H1 (cell line): ENCODE data around the gene CHD6. TPM values are rescaled to one million over a fixed set of nuclear protein-coding genes. Genes with fewer than 3 reads are reported as not detected.

Experiments used
- CTCF ChIA-PET: fragments of 300-600 bp; sonication (Branson Sonifier 250); formaldehyde crosslinking; loops from one replicate; lab custom pipeline; 2021; ENCODE audit not compliant: partially characterized antibody; lab: Charles Lee
- POLR2A ChIA-PET: fragments of 300-600 bp; sonication (Branson Sonifier 250); formaldehyde crosslinking; loops from one replicate; lab custom pipeline; 2021; ENCODE audit warnings: inconsistent platforms; ENCODE audit not compliant: partially characterized antibody; lab: Charles Lee
- DNase-seq, 2 experiments: peaks; one replicate each; pipeline versions ENCODE4 v3.0.0 to v3.0.0-alpha.2; 2010 to 2022; ENCODE audit warnings: low spot score in 2 of 2, low read depth in 1 of 2, mixed read lengths in 1 of 2
- FAIRE-seq: peaks from 2 replicates; lab custom pipeline; 2011; peaks lifted over from hg19 to GRCh38; lab: Jason Lieb, UNC
- H2AFZ ChIP-seq: 2 replicates; pipeline ENCODE4 v1.8.1; 2012; ENCODE audit warnings: low read length, inconsistent platforms
- H2AK5ac ChIP-seq: 2 replicates; pipeline ENCODE4 v1.6.1; 2013; ENCODE audit warnings: low read depth, low read length
- H2BK120ac ChIP-seq: replicated peaks from 2 replicates; pipeline ENCODE3; 2013; ENCODE audit warnings: low read depth, low read length, inconsistent platforms
- H2BK12ac ChIP-seq: 2 replicates; pipeline ENCODE4 v1.6.1; 2013; ENCODE audit warnings: low read depth, low read length
- H2BK15ac ChIP-seq: 2 replicates; pipeline ENCODE4 v1.6.1; 2013; ENCODE audit warnings: low read length
- H2BK20ac ChIP-seq: 2 replicates; pipeline ENCODE4 v1.6.1; 2013; ENCODE audit warnings: low read length
- H2BK5ac ChIP-seq: 2 replicates; pipeline ENCODE4 v1.6.1; 2013; ENCODE audit warnings: low read depth, low read length
- H3K14ac ChIP-seq: 2 replicates; pipeline ENCODE4 v1.6.1; 2013; ENCODE audit warnings: inconsistent platforms; ENCODE audit not compliant: insufficient read length
- H3K18ac ChIP-seq: 2 replicates; pipeline ENCODE4 v1.6.1; 2013; ENCODE audit warnings: low read length; ENCODE audit errors: extremely low read depth
- H3K23ac ChIP-seq: 2 replicates; pipeline ENCODE4 v1.6.1; 2013; ENCODE audit warnings: inconsistent platforms; ENCODE audit not compliant: insufficient read length
- H3K23me2 ChIP-seq: 2 replicates; pipeline ENCODE4 v1.6.1; 2013; ENCODE audit warnings: low read depth, low read length
- H3K27ac ChIP-seq: 2 replicates; pipeline ENCODE4 v1.6.1; 2011; ENCODE audit warnings: low read depth, low read length, inconsistent platforms
- H3K27me3 ChIP-seq, 4 experiments: replicated peaks in 1 of 4; 1 replicate in 1 of 4; 2 replicates in 3 of 4; pipeline versions ENCODE4 v1.6.1 to v1.8.1; 2011 to 2013; ENCODE audit warnings: low read length in 3 of 4, mild to moderate bottlenecking in 3 of 4, inconsistent platforms in 2 of 4, mixed read lengths in 2 of 4, moderate library complexity in 1 of 4; ENCODE audit not compliant: control insufficient read depth in 3 of 4, insufficient read depth in 3 of 4; ENCODE audit errors: extremely low read depth in 1 of 4
- H3K36me3 ChIP-seq, 4 experiments: 2 replicates each; pipeline versions ENCODE4 v1.6.1 to v1.8.1; 2011 to 2013; ENCODE audit warnings: mild to moderate bottlenecking in 4 of 4, low read length in 3 of 4, moderate library complexity in 2 of 4, control low read depth in 1 of 4, inconsistent platforms in 1 of 4; ENCODE audit not compliant: insufficient read depth in 4 of 4, control insufficient read depth in 2 of 4
- H3K4ac ChIP-seq: replicated peaks from 2 replicates; pipeline ENCODE3; 2013; ENCODE audit warnings: low read length, low read depth, mixed read lengths, inconsistent platforms; ENCODE audit not compliant: insufficient read length
- H3K4me1 ChIP-seq, 4 experiments: replicated peaks in 1 of 4; 1 replicate in 1 of 4; 2 replicates in 3 of 4; pipeline versions ENCODE4 v1.6.1 to v1.8.1; 2011 to 2013; ENCODE audit warnings: low read length in 3 of 4, inconsistent platforms in 2 of 4, mixed read lengths in 1 of 4; ENCODE audit not compliant: insufficient read depth in 4 of 4, control insufficient read depth in 3 of 4
- H3K4me2 ChIP-seq, 2 experiments: 2 replicates each; pipeline versions ENCODE4 v1.6.1 to v1.8.1; 2011 to 2013; ENCODE audit warnings: low read depth in 2 of 2, low read length in 2 of 2, control low read depth in 1 of 2, inconsistent platforms in 1 of 2, mild to moderate bottlenecking in 1 of 2; ENCODE audit not compliant: insufficient read depth in 1 of 2
- H3K4me3 ChIP-seq, 4 experiments: fragments of 200-600, 300-600 bp in 1 of 4; sonication (generic), shearing (Covaris generic), sonication (Bioruptor Twin) in 1 of 4; 2 replicates each; pipeline versions ENCODE4 v1.5.1 to v1.8.1; 2011 to 2016; ENCODE audit warnings: low read length in 4 of 4, low read depth in 3 of 4, control low read depth in 2 of 4, inconsistent platforms in 2 of 4, mild to moderate bottlenecking in 2 of 4, mixed read lengths in 1 of 4, moderate library complexity in 1 of 4; ENCODE audit not compliant: insufficient read depth in 2 of 4; ENCODE audit errors: extremely low read depth in 1 of 4
- H3K56ac ChIP-seq: replicated peaks from 2 replicates; pipeline ENCODE3; 2013; ENCODE audit warnings: low read depth, mild to moderate bottlenecking, mixed read lengths, low read length, inconsistent platforms; ENCODE audit not compliant: insufficient read length
- H3K79me1 ChIP-seq: 2 replicates; pipeline ENCODE4 v1.6.1; 2013; ENCODE audit warnings: low read depth, low read length, control low read depth
- H3K79me2 ChIP-seq, 2 experiments: 2 replicates each; pipeline versions ENCODE4 v1.6.1 to v1.8.1; 2012 to 2013; ENCODE audit warnings: low read length in 2 of 2, mild to moderate bottlenecking in 2 of 2, inconsistent platforms in 1 of 2; ENCODE audit not compliant: insufficient read depth in 2 of 2, control insufficient read depth in 1 of 2
- H3K9ac ChIP-seq, 4 experiments: replicated peaks in 1 of 4; 1 replicate in 1 of 4; 2 replicates in 3 of 4; pipeline versions ENCODE4 v1.6.1 to v1.8.1; 2011 to 2013; ENCODE audit warnings: low read depth in 3 of 4, low read length in 3 of 4, control low read depth in 2 of 4, mild to moderate bottlenecking in 2 of 4, moderate library complexity in 2 of 4, inconsistent platforms in 1 of 4; ENCODE audit errors: extremely low read depth in 1 of 4
- H3K9me3 ChIP-seq, 2 experiments: 2 replicates each; pipeline versions ENCODE4 v1.6.1 to v1.8.1; 2012 to 2013; ENCODE audit warnings: mild to moderate bottlenecking in 2 of 2, moderate library complexity in 2 of 2, control low read depth in 1 of 2, inconsistent platforms in 1 of 2, low read depth in 1 of 2, low read length in 1 of 2, mixed read lengths in 1 of 2; ENCODE audit not compliant: insufficient read depth in 2 of 2
- H4K20me1 ChIP-seq, 2 experiments: replicated peaks in 1 of 2; 2 replicates each; pipeline versions ENCODE3 to v1.8.1; 2011 to 2013; ENCODE audit warnings: inconsistent platforms in 2 of 2, low read length in 2 of 2, mild to moderate bottlenecking in 1 of 2; ENCODE audit not compliant: insufficient read depth in 2 of 2, control insufficient read depth in 1 of 2
- H4K5ac ChIP-seq: 2 replicates; pipeline ENCODE4 v1.6.1; 2013; ENCODE audit warnings: low read length, low read depth, mixed read lengths, inconsistent platforms; ENCODE audit not compliant: insufficient read length
- H4K8ac ChIP-seq: 2 replicates; pipeline ENCODE4 v1.8.0; 2013; ENCODE audit warnings: mild to moderate bottlenecking, moderate library complexity, low read length, inconsistent platforms; ENCODE audit not compliant: insufficient read depth; ENCODE audit errors: extremely low read depth
- H4K91ac ChIP-seq: replicated peaks from 2 replicates; pipeline ENCODE3; 2013; ENCODE audit warnings: low read length, mixed read lengths, inconsistent platforms; ENCODE audit not compliant: insufficient read length
- JUND ChIP-seq: IDR thresholded peaks from 2 replicates; pipeline ENCODE4 v1.6.1; 2011; ENCODE audit warnings: mild to moderate bottlenecking, improper control_type of control experiment, low read length
- SRF ChIP-seq: IDR thresholded peaks from 2 replicates; pipeline ENCODE4 v1.6.1; 2011; ENCODE audit warnings: mild to moderate bottlenecking, low read depth, low read length, moderate library complexity
- TCF12 ChIP-seq: IDR thresholded peaks from 2 replicates; pipeline ENCODE4 v1.6.1; 2011; ENCODE audit warnings: low read depth, mild to moderate bottlenecking, low read length
- WGBS, 2 experiments: shearing (Covaris generic) in 1 of 2; methylation state at CpG; one replicate each; pipeline versions ENCODE4 v1.1.6 to v1.1.7; 2013 to 2015; ENCODE audit warnings: low lambda C conversion rate in 2 of 2, mixed read lengths in 2 of 2, inconsistent platforms in 1 of 2, low coverage in 1 of 2, missing lambda C conversion rate in 1 of 2; ENCODE audit not compliant: insufficient replicate concordance in 2 of 2, insufficient coverage in 1 of 2, insufficient read length in 1 of 2; ENCODE audit errors: extremely low coverage in 1 of 2, missing lambda C conversion rate in 1 of 2; 5-methylcytosine and 5-hydroxymethylcytosine counted together
- polyA plus RNA-seq, 7 experiments: library from polyadenylated mRNA; depleted of rRNA in 3 of 7; stranded (reverse) in 5 of 7; unstranded in 2 of 7; fragments of >200 nt in 5 of 7; fragments of 200-250 nt in 2 of 7; gene quantifications; 1 replicate in 5 of 7; 2 replicates in 1 of 7; 4 replicates in 1 of 7; pipeline versions ENCODE4 v1.2.1 to v1.2.3, GENCODE V29; 2011 to 2013; ENCODE audit warnings: missing spikeins in 2 of 7, mixed read lengths in 2 of 7
- total RNA-seq: library from RNA; stranded (reverse); fragmentation: NEBNext Ultra II Directional; extraction: Animal tissue kit (Norgen Biotek cat#: 25700); gene quantifications from 2 replicates; pipeline ENCODE4 v1.2.1, GENCODE V29; 2021

Gene CHD6
- total and polyA plus RNA-seq, 2 of the 8 experiments (the other 6 are each of a cell fraction or from before 2014, with no cell fraction given): 11.1 to 62.9 TPM

DNA sequence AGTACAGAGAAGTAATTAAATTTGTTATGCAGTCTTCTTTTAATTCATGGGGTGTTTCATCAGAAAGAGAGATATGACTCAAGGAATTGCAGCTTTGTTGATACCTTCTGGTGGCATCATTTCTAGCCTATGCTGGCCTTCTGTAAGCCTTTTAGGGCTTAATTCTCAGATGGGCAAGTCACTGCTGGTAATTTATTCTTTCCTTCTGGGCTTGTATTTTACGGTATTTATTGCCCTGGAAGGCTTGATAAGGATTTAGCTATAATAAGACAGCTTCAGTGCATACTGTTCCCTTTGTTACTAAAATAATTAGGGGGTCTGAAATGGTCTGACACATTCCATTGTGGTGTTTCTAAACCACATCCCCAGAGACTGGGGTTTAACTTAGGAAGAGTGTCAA is 193.6 kb downstream of the CHD6 start:
- H3K36me3 ChIP-seq: peaks cover 28 to 82% (median 62%) of the 10 kb centered on the region in 4 experiments
- TF ChIP-seq JUND (no peak), TCF12 (no peak), SRF (no peak)

More for the DNA sequence above, 193.6 kb downstream of the CHD6 start:
- Histone ChIP-seq H3K9me3 (no peaks in the 10 kb centered on the region), H3K9ac (no peak overlapping the region), H3K4me3 (no peak overlapping the region), H3K56ac (no peak overlapping the region), H2AK5ac (no peak overlapping the region), H3K4me2 (no peak overlapping the region), H3K23ac (no peak overlapping the region), H2BK15ac (no peak overlapping the region), H4K91ac (no peak overlapping the region), H3K18ac (no peak overlapping the region), H3K4me1 (no peaks in the 10 kb centered on the region), H3K14ac (no peak overlapping the region), H3K79me2 (no peaks in the 10 kb centered on the region), H2AFZ (no peak overlapping the region), H3K27me3 (no peaks in the 10 kb centered on the region), H3K23me2 (no peaks in the 10 kb centered on the region), H2BK12ac (no peak overlapping the region), H3K79me1 (no peaks in the 10 kb centered on the region), H3K4ac (no peak overlapping the region), H2BK5ac (no peak overlapping the region), H2BK20ac (no peak overlapping the region), H4K8ac (no peak overlapping the region), H3K27ac (no peak overlapping the region), H4K5ac (no peak overlapping the region), H4K20me1 (no peaks in the 10 kb centered on the region), H2BK120ac (no peak overlapping the region)
- FAIRE-seq (no peak), DNase-seq (no peak)
- WGBS, 2 experiments: 86% methylated on average over 1 of the region's 1 CpG; no CpG with 5 or more reads in 1 of the 2 experiments
- CTCF ChIA-PET: no interaction called here
- POLR2A ChIA-PET: no interaction called here
